RWPE1 (cell line): ENCODE data around the gene GALNT13.

Experiments used
- CTCF ChIA-PET: fragments of 350-600 bp; sonication (Branson Sonifier 250); formaldehyde crosslinking; extraction: SDS; loops from one replicate; lab custom pipeline; 2021; lab: Yijun Ruan, JAX
- POLR2A ChIA-PET: fragments of 400-600 bp; formaldehyde crosslinking; extraction: SDS; loops from one replicate; lab custom pipeline; 2020; ENCODE audit warnings: antibody characterized with exemption; ENCODE audit not compliant: low non-redundant PET; lab: Yijun Ruan, JAX
- DNase-seq: peaks from one replicate; pipeline ENCODE4 v3.0.0; 2012; ENCODE audit warnings: low spot score
- H3K27ac ChIP-seq: fragments of 450-650 bp; 2 replicates; pipeline ENCODE4 v1.5.1; 2017
- CTCF ChIP-seq: fragments of 450-650 bp; conservative IDR thresholded peaks from 2 replicates; pipeline ENCODE4 v1.5.1; 2017; ENCODE audit warnings: low read depth, mild to moderate bottlenecking

Gene GALNT13

GRCh38 chr2:154350911-154351310 lies 479.2 kb downstream of the GALNT13 start:
- DNase-seq = no peak
- no peak for TF ChIP-seq CTCF
- ChIA-PET POLR2A (no interaction called here), CTCF (interaction anchor here (0.7 kb wide), 1 partner anchor 865 kb away, joined by 4 read pairs; no protein-coding TSS in a partner anchor)
- no peak overlapping the region for H3K27ac ChIP-seq

- H3K27ac ChIP-seq = no peak overlapping the region
- POLR2A ChIA-PET = no interaction called here
- no peak for TF ChIP-seq CTCF
- CTCF ChIA-PET = no interaction called here
- no peak for DNase-seq
Observed at GRCh38 chr2:154361276-154361675, 489.6 kb downstream of the GALNT13 start.

- H3K27ac ChIP-seq = no peak overlapping the region
- POLR2A ChIA-PET = no interaction called here
- TF ChIP-seq CTCF = no peak
Observed at GRCh38 chr2:154368153-154368552, 496.4 kb downstream of the GALNT13 start.

GRCh38 chr2:154370873-154371272 lies 499.2 kb downstream of the GALNT13 start:
- POLR2A ChIA-PET = no interaction called here
- CTCF ChIA-PET = interaction anchor here (0.6 kb wide), 1 partner anchor 1054 kb away, joined by 7 read pairs; no protein-coding TSS in a partner anchor
- H3K27ac ChIP-seq = no peak overlapping the region

More at GRCh38 chr2:154368153-154368552, 496.4 kb downstream of the GALNT13 start:
- DNase-seq = no peak
- CTCF ChIA-PET = no interaction called here

GRCh38 chr2:154374416-154374815 lies 502.7 kb downstream of the GALNT13 start:
- no peak overlapping the region for H3K27ac ChIP-seq
- no peak for DNase-seq
- POLR2A ChIA-PET = no interaction called here
- CTCF ChIA-PET = no interaction called here
- no peak for TF ChIP-seq CTCF

More at GRCh38 chr2:154370873-154371272, 499.2 kb downstream of the GALNT13 start:
- TF ChIP-seq CTCF = no peak
- no peak for DNase-seq

GRCh38 chr2:154375579-154375931 lies 503.8 kb downstream of the GALNT13 start:
- ChIA-PET CTCF (interaction anchor here (0.6 to 1.0 kb wide), 7 partner anchors 95 to 1220 kb away, joined by 3 to 4 read pairs (median 3); no protein-coding TSS in a partner anchor), POLR2A (no interaction called here)
- peak; percentile 16 for DNase-seq
- no peak overlapping the region for H3K27ac ChIP-seq
- TF ChIP-seq CTCF = peak; percentile 17
